GM12878 (cell line): Measurements from ENCODE around the gene ZXDC. TPM values are rescaled to one million over a fixed set of nuclear protein-coding genes. Genes with fewer than 3 reads are reported as not detected.

Experiments used
- ATAC-seq: fragments of 200-7000 bp; cut with Tn5 transposase; 3 replicates; pipeline ENCODE4 v1.9.1; 2020; ENCODE audit warnings: mild to moderate bottlenecking, moderate library complexity
- BruUV-seq: library from RNA; stranded (reverse); fragments of 400-500 nt; replicated peaks from 2 replicates; lab custom pipeline; 2021; lab: Mats Ljungman, UMichigan
- CTCF ChIA-PET: fragments of 300-600 bp; sonication (Branson Sonifier 250); formaldehyde crosslinking; extraction: SDS; loops from one replicate; lab custom pipeline; 2021; ENCODE audit warnings: inconsistent platforms; lab: Yijun Ruan, JAX
- POLR2A ChIA-PET: fragments of 350-600 bp; formaldehyde crosslinking; extraction: SDS; loops from one replicate; lab custom pipeline; 2021; ENCODE audit warnings: inconsistent platforms; lab: Charles Lee
- RAD21 ChIA-PET: fragments of 300-600 bp; sonication (Branson Sonifier 250); formaldehyde crosslinking; loops from one replicate; lab custom pipeline; 2023; ENCODE audit warnings: antibody characterized with exemption; ENCODE audit not compliant: unreplicated experiment; lab: Charles Lee
- SMC1A ChIA-PET: fragments of 300-600 bp; sonication (Branson Sonifier 250); formaldehyde crosslinking; loops from one replicate; lab custom pipeline; 2023; ENCODE audit not compliant: unreplicated experiment, uncharacterized antibody; lab: Charles Lee
- DNase-seq: peaks from one replicate; pipeline ENCODE4 v3.0.0-alpha.2; 2011; ENCODE audit warnings: low read depth, low spot score
- FAIRE-seq: peaks from 3 replicates; lab custom pipeline; 2011; peaks lifted over from hg19 to GRCh38; lab: Jason Lieb, UNC
- H2AFZ ChIP-seq: 2 replicates; pipeline ENCODE4 v1.6.0; 2011; ENCODE audit warnings: low read depth, low read length, control low read depth; ENCODE audit not compliant: control insufficient read depth
- H3K27ac ChIP-seq: 2 replicates; pipeline ENCODE4 v1.5.1; 2011; ENCODE audit warnings: control low read depth; ENCODE audit not compliant: control insufficient read depth, insufficient read depth
- H3K27me3 ChIP-seq, 2 experiments: replicated peaks in 1 of 2; 2 replicates each; pipeline versions ENCODE4 v1.6.0 to v1.6.1; 2011; ENCODE audit warnings: low read length in 1 of 2; ENCODE audit not compliant: control insufficient read depth in 2 of 2, insufficient read depth in 2 of 2
- H3K36me3 ChIP-seq, 2 experiments: 2 replicates each; pipeline ENCODE4 v1.5.1; 2011; ENCODE audit warnings: low read length in 1 of 2; ENCODE audit not compliant: control insufficient read depth in 2 of 2, insufficient read depth in 2 of 2
- H3K4me1 ChIP-seq: 2 replicates; pipeline ENCODE4 v1.6.1; 2011; ENCODE audit warnings: mild to moderate bottlenecking, low read length, moderate library complexity, mixed read lengths; ENCODE audit not compliant: control insufficient read depth, insufficient read depth
- H3K4me2 ChIP-seq: 2 replicates; pipeline ENCODE4 v1.6.0; 2011; ENCODE audit warnings: control low read depth; ENCODE audit not compliant: control insufficient read depth, insufficient read depth
- H3K4me3 ChIP-seq: fragments of 200-600 bp; sonication (generic); 2 replicates; pipeline ENCODE4 v1.5.1; 2016
- H3K79me2 ChIP-seq: 2 replicates; pipeline ENCODE4 v1.6.0; 2011; ENCODE audit warnings: low read length; ENCODE audit not compliant: control insufficient read depth, insufficient read depth
- H3K9ac ChIP-seq: 2 replicates; pipeline ENCODE4 v1.8.0; 2011; ENCODE audit warnings: low read length, control low read depth, mixed read lengths; ENCODE audit not compliant: control insufficient read depth, insufficient read depth
- H3K9me3 ChIP-seq: replicated peaks from 3 replicates; pipeline ENCODE4 v1.5.1; 2011; ENCODE audit warnings: mild to moderate bottlenecking, low read length; ENCODE audit not compliant: control insufficient read depth, insufficient read depth
- H4K20me1 ChIP-seq: 2 replicates; pipeline ENCODE4 v1.6.0; 2011; ENCODE audit not compliant: control insufficient read depth, insufficient read depth
- GATAD2B ChIP-seq: fragments of 450-650 bp; conservative IDR thresholded peaks from 2 replicates; pipeline ENCODE4 v1.6.1; 2017; ENCODE audit warnings: low read depth, mild to moderate bottlenecking, moderate library complexity
- HCFC1 ChIP-seq: fragments of 150-350 bp; IDR thresholded peaks from 2 replicates; pipeline ENCODE4 v1.6.1; 2014; ENCODE audit warnings: low read length
- HDAC2 ChIP-seq: fragments of 200-600 bp; sonication (generic); IDR thresholded peaks from 2 replicates; pipeline ENCODE4 v1.6.1; 2017
- LARP7 ChIP-seq: fragments of 450-650 bp; IDR thresholded peaks from 2 replicates; pipeline ENCODE4 v1.6.1; 2017; ENCODE audit warnings: mild to moderate bottlenecking
- SP1 ChIP-seq: IDR thresholded peaks from one replicate; pipeline ENCODE4 v1.6.1; 2011; ENCODE audit warnings: low read depth, low read length
- ZBED1 ChIP-seq: IDR thresholded peaks from 2 replicates; pipeline ENCODE4 v1.6.1; 2016; ENCODE audit warnings: borderline replicate concordance
- WGBS: methylation state at CpG from one replicate; pipeline ENCODE4 v1.1.6; 2016; ENCODE audit warnings: low lambda C conversion rate; ENCODE audit not compliant: insufficient replicate concordance, insufficient coverage; ENCODE audit errors: missing lambda C conversion rate; 5-methylcytosine and 5-hydroxymethylcytosine counted together
- in situ Hi-C: fragments of 300-500 bp; cut with MboI; formaldehyde crosslinking; loops from 9 replicates; pipeline ENCODE4 v1.14.3; 2018; ENCODE audit warnings: mixed read lengths
- intact Hi-C: fragments of 100-400 bp; cut with micrococcal nuclease; formaldehyde crosslinking; loops from one replicate; pipeline ENCODE4 v1.14.2; 2022; ENCODE audit not compliant: unreplicated experiment
- polyA plus RNA-seq, 11 experiments: library from polyadenylated mRNA; depleted of rRNA in 4 of 11; unstranded in 6 of 11; stranded (reverse) in 5 of 11; fragments of >200 nt; fragmentation: Nextera tagmentation in 4 of 11; fragmentation: Illumina TruSeq in 1 of 11; extraction: Ambion mirVana in 4 of 11; extraction: Trizol in 1 of 11; gene quantifications; 1 replicate in 1 of 11; 2 replicates in 10 of 11; pipeline versions ENCODE4 v1.2.1 to v1.2.3, GENCODE V29; 2011 to 2016; ENCODE audit warnings: inconsistent platforms in 2 of 11, missing spikeins in 2 of 11, low read depth in 1 of 11
- total RNA-seq, 4 experiments: library from RNA; depleted of rRNA in 3 of 4; stranded (reverse); fragments of >200 nt in 3 of 4; fragmentation: Illumina TruSeq in 1 of 4; extraction: Trizol in 1 of 4; gene quantifications; 2 replicates each; pipeline versions ENCODE4 v1.2.1 to v1.2.3, GENCODE V29; 2013 to 2021
- TF ChIP-seq, protein P1 (sequence below): fragments of 450-650 bp; formaldehyde crosslinking; IDR thresholded peaks from 2 replicates; pipeline ENCODE4 v1.4.0; 2020; ENCODE audit warnings: mild to moderate bottlenecking, moderate library complexity

ZXDC gene
- total and polyA plus RNA-seq, 10 of the 15 experiments (the other 5 are each of a cell fraction or from before 2014, with no cell fraction given), result 0.72 to 15.3 (median 8.5) TPM

DNA sequence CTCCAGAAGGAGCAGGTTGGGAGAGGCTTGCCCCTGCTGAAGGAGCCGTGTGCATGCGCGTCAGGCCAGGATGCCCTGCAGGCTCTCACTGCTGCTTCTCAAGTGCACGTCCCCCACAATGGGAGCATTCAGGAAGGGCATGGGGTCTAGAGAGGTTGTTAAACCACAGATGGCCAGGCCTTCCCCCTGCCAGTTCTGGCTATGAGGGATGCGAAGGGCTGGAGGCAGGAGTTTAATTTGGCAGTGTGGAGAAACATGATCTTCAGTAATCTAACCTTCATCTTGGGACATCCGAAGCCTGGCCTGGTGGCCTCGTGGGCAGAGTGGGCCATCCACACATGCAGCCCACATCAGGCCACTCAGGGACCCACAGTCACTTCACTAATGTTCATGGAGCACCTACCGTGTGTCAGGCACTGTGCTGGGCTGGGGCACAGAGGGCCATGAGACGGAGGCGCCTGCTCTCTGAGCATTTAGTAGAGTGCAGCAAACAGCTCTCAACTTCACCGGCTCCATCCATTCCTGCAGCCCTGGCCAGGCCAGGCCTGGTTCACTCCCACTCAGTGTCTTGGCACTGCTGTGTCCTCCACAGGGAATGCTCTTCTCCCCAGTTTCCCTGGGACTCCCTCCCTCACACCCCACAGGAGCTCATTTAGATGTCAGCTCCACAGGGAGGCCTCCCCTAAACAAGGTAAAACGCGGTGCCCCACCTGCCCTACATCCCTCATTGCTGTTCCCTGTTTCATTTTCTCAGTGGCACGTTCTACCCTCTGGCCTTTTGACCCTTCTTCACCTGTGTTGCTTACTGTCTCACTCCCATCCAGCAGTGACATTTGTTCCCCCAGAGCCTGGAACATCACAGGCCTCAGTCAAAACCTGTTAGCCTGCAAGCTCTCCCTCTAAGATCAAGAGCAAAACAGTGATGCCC lies 77.0 kb downstream of the ZXDC start:
- ChIA-PET POLR2A (no interaction called here), CTCF (no interaction called here), SMC1A (interaction anchor here (1.6 kb wide), 1 partner anchor 73 kb away, joined by 4 read pairs; no protein-coding TSS in a partner anchor), RAD21 (no interaction called here)
- Histone ChIP-seq H3K4me2 (no peak overlapping the region), H2AFZ (no peak overlapping the region), H3K4me3 (no peak overlapping the region), H3K4me1 (peaks cover 8% of the 10 kb centered on the region; the same call in 1 of the 2 replicates), H3K36me3 (no peaks in the 10 kb centered on the region), H3K27me3 (no peaks in the 10 kb centered on the region; a peak in 1 of 4 replicates), H3K9ac (no peak overlapping the region), H3K9me3 (peaks cover 3% of the 10 kb centered on the region; the same call in 1 of the 3 replicates), H3K27ac (no peak overlapping the region; the same call in 1 of the 2 replicates), H4K20me1 (no peaks in the 10 kb centered on the region), H3K79me2 (no peaks in the 10 kb centered on the region)
- no peak for FAIRE-seq
- in situ Hi-C loops (loop anchor here (10.0 to 25.0 kb wide), 2 partner anchors 111 to 264 kb away; no protein-coding TSS in a partner anchor), intact Hi-C loops (no loop called here)
- BruUV-seq, result no TSS peak
- TF ChIP-seq LARP7, result no peak
- no peak for TF ChIP-seq SP1
- TF ChIP-seq GATAD2B, result no peak
- TF ChIP-seq, protein P1, sequence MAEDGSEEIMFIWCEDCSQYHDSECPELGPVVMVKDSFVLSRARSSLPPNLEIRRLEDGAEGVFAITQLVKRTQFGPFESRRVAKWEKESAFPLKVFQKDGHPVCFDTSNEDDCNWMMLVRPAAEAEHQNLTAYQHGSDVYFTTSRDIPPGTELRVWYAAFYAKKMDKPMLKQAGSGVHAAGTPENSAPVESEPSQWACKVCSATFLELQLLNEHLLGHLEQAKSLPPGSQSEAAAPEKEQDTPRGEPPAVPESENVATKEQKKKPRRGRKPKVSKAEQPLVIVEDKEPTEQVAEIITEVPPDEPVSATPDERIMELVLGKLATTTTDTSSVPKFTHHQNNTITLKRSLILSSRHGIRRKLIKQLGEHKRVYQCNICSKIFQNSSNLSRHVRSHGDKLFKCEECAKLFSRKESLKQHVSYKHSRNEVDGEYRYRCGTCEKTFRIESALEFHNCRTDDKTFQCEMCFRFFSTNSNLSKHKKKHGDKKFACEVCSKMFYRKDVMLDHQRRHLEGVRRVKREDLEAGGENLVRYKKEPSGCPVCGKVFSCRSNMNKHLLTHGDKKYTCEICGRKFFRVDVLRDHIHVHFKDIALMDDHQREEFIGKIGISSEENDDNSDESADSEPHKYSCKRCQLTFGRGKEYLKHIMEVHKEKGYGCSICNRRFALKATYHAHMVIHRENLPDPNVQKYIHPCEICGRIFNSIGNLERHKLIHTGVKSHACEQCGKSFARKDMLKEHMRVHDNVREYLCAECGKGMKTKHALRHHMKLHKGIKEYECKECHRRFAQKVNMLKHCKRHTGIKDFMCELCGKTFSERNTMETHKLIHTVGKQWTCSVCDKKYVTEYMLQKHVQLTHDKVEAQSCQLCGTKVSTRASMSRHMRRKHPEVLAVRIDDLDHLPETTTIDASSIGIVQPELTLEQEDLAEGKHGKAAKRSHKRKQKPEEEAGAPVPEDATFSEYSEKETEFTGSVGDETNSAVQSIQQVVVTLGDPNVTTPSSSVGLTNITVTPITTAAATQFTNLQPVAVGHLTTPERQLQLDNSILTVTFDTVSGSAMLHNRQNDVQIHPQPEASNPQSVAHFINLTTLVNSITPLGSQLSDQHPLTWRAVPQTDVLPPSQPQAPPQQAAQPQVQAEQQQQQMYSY (CRISPR knock-in tag), result no peak
- TF ChIP-seq HCFC1, result no peak
- no peak for TF ChIP-seq ZBED1
- no peak for TF ChIP-seq HDAC2
- ATAC-seq, result no peak
- no peak for DNase-seq
- WGBS, result 79% methylated on average over 13 of the region's 14 CpGs
